H1 (cell line): ENCODE measurements around the gene JAG2. TPM values are rescaled to one million over a fixed set of nuclear protein-coding genes. Genes with fewer than 3 reads are reported as not detected.

ENCODE experiments used
- CTCF ChIA-PET: fragments of 300-600 bp; sonication (Branson Sonifier 250); formaldehyde crosslinking; loops from one replicate; lab custom pipeline; 2021; ENCODE audit not compliant: partially characterized antibody; lab: Charles Lee
- POLR2A ChIA-PET: fragments of 300-600 bp; sonication (Branson Sonifier 250); formaldehyde crosslinking; loops from one replicate; lab custom pipeline; 2021; ENCODE audit warnings: inconsistent platforms; ENCODE audit not compliant: partially characterized antibody; lab: Charles Lee
- DNase-seq, 2 experiments: peaks; one replicate each; pipeline versions ENCODE4 v3.0.0 to v3.0.0-alpha.2; 2010 to 2022; ENCODE audit warnings: low spot score in 2 of 2, low read depth in 1 of 2, mixed read lengths in 1 of 2
- FAIRE-seq: peaks from 2 replicates; lab custom pipeline; 2011; peaks lifted over from hg19 to GRCh38; lab: Jason Lieb, UNC
- H2AFZ ChIP-seq: 2 replicates; pipeline ENCODE4 v1.8.1; 2012; ENCODE audit warnings: low read length, inconsistent platforms
- H2AK5ac ChIP-seq: 2 replicates; pipeline ENCODE4 v1.6.1; 2013; ENCODE audit warnings: low read depth, low read length
- H2BK120ac ChIP-seq: replicated peaks from 2 replicates; pipeline ENCODE3; 2013; ENCODE audit warnings: low read depth, low read length, inconsistent platforms
- H2BK12ac ChIP-seq: 2 replicates; pipeline ENCODE4 v1.6.1; 2013; ENCODE audit warnings: low read depth, low read length
- H2BK15ac ChIP-seq: 2 replicates; pipeline ENCODE4 v1.6.1; 2013; ENCODE audit warnings: low read length
- H2BK20ac ChIP-seq: 2 replicates; pipeline ENCODE4 v1.6.1; 2013; ENCODE audit warnings: low read length
- H2BK5ac ChIP-seq: 2 replicates; pipeline ENCODE4 v1.6.1; 2013; ENCODE audit warnings: low read depth, low read length
- H3K14ac ChIP-seq: 2 replicates; pipeline ENCODE4 v1.6.1; 2013; ENCODE audit warnings: inconsistent platforms; ENCODE audit not compliant: insufficient read length
- H3K18ac ChIP-seq: 2 replicates; pipeline ENCODE4 v1.6.1; 2013; ENCODE audit warnings: low read length; ENCODE audit errors: extremely low read depth
- H3K23ac ChIP-seq: 2 replicates; pipeline ENCODE4 v1.6.1; 2013; ENCODE audit warnings: inconsistent platforms; ENCODE audit not compliant: insufficient read length
- H3K23me2 ChIP-seq: 2 replicates; pipeline ENCODE4 v1.6.1; 2013; ENCODE audit warnings: low read depth, low read length
- H3K27ac ChIP-seq: 2 replicates; pipeline ENCODE4 v1.6.1; 2011; ENCODE audit warnings: low read depth, low read length, inconsistent platforms
- H3K27me3 ChIP-seq, 4 experiments: replicated peaks in 1 of 4; 1 replicate in 1 of 4; 2 replicates in 3 of 4; pipeline versions ENCODE4 v1.6.1 to v1.8.1; 2011 to 2013; ENCODE audit warnings: low read length in 3 of 4, mild to moderate bottlenecking in 3 of 4, inconsistent platforms in 2 of 4, mixed read lengths in 2 of 4, moderate library complexity in 1 of 4; ENCODE audit not compliant: control insufficient read depth in 3 of 4, insufficient read depth in 3 of 4; ENCODE audit errors: extremely low read depth in 1 of 4
- H3K36me3 ChIP-seq, 4 experiments: 2 replicates each; pipeline versions ENCODE4 v1.6.1 to v1.8.1; 2011 to 2013; ENCODE audit warnings: mild to moderate bottlenecking in 4 of 4, low read length in 3 of 4, moderate library complexity in 2 of 4, control low read depth in 1 of 4, inconsistent platforms in 1 of 4; ENCODE audit not compliant: insufficient read depth in 4 of 4, control insufficient read depth in 2 of 4
- H3K4ac ChIP-seq: replicated peaks from 2 replicates; pipeline ENCODE3; 2013; ENCODE audit warnings: low read length, low read depth, mixed read lengths, inconsistent platforms; ENCODE audit not compliant: insufficient read length
- H3K4me1 ChIP-seq, 4 experiments: replicated peaks in 1 of 4; 1 replicate in 1 of 4; 2 replicates in 3 of 4; pipeline versions ENCODE4 v1.6.1 to v1.8.1; 2011 to 2013; ENCODE audit warnings: low read length in 3 of 4, inconsistent platforms in 2 of 4, mixed read lengths in 1 of 4; ENCODE audit not compliant: insufficient read depth in 4 of 4, control insufficient read depth in 3 of 4
- H3K4me2 ChIP-seq, 2 experiments: 2 replicates each; pipeline versions ENCODE4 v1.6.1 to v1.8.1; 2011 to 2013; ENCODE audit warnings: low read depth in 2 of 2, low read length in 2 of 2, control low read depth in 1 of 2, inconsistent platforms in 1 of 2, mild to moderate bottlenecking in 1 of 2; ENCODE audit not compliant: insufficient read depth in 1 of 2
- H3K4me3 ChIP-seq, 4 experiments: fragments of 200-600, 300-600 bp in 1 of 4; sonication (generic), shearing (Covaris generic), sonication (Bioruptor Twin) in 1 of 4; 2 replicates each; pipeline versions ENCODE4 v1.5.1 to v1.8.1; 2011 to 2016; ENCODE audit warnings: low read length in 4 of 4, low read depth in 3 of 4, control low read depth in 2 of 4, inconsistent platforms in 2 of 4, mild to moderate bottlenecking in 2 of 4, mixed read lengths in 1 of 4, moderate library complexity in 1 of 4; ENCODE audit not compliant: insufficient read depth in 2 of 4; ENCODE audit errors: extremely low read depth in 1 of 4
- H3K56ac ChIP-seq: replicated peaks from 2 replicates; pipeline ENCODE3; 2013; ENCODE audit warnings: low read depth, mild to moderate bottlenecking, mixed read lengths, low read length, inconsistent platforms; ENCODE audit not compliant: insufficient read length
- H3K79me1 ChIP-seq: 2 replicates; pipeline ENCODE4 v1.6.1; 2013; ENCODE audit warnings: low read depth, low read length, control low read depth
- H3K79me2 ChIP-seq, 2 experiments: 2 replicates each; pipeline versions ENCODE4 v1.6.1 to v1.8.1; 2012 to 2013; ENCODE audit warnings: low read length in 2 of 2, mild to moderate bottlenecking in 2 of 2, inconsistent platforms in 1 of 2; ENCODE audit not compliant: insufficient read depth in 2 of 2, control insufficient read depth in 1 of 2
- H3K9ac ChIP-seq, 4 experiments: replicated peaks in 1 of 4; 1 replicate in 1 of 4; 2 replicates in 3 of 4; pipeline versions ENCODE4 v1.6.1 to v1.8.1; 2011 to 2013; ENCODE audit warnings: low read depth in 3 of 4, low read length in 3 of 4, control low read depth in 2 of 4, mild to moderate bottlenecking in 2 of 4, moderate library complexity in 2 of 4, inconsistent platforms in 1 of 4; ENCODE audit errors: extremely low read depth in 1 of 4
- H3K9me3 ChIP-seq, 2 experiments: 2 replicates each; pipeline versions ENCODE4 v1.6.1 to v1.8.1; 2012 to 2013; ENCODE audit warnings: mild to moderate bottlenecking in 2 of 2, moderate library complexity in 2 of 2, control low read depth in 1 of 2, inconsistent platforms in 1 of 2, low read depth in 1 of 2, low read length in 1 of 2, mixed read lengths in 1 of 2; ENCODE audit not compliant: insufficient read depth in 2 of 2
- H4K20me1 ChIP-seq, 2 experiments: replicated peaks in 1 of 2; 2 replicates each; pipeline versions ENCODE3 to v1.8.1; 2011 to 2013; ENCODE audit warnings: inconsistent platforms in 2 of 2, low read length in 2 of 2, mild to moderate bottlenecking in 1 of 2; ENCODE audit not compliant: insufficient read depth in 2 of 2, control insufficient read depth in 1 of 2
- H4K5ac ChIP-seq: 2 replicates; pipeline ENCODE4 v1.6.1; 2013; ENCODE audit warnings: low read length, low read depth, mixed read lengths, inconsistent platforms; ENCODE audit not compliant: insufficient read length
- H4K8ac ChIP-seq: 2 replicates; pipeline ENCODE4 v1.8.0; 2013; ENCODE audit warnings: mild to moderate bottlenecking, moderate library complexity, low read length, inconsistent platforms; ENCODE audit not compliant: insufficient read depth; ENCODE audit errors: extremely low read depth
- H4K91ac ChIP-seq: replicated peaks from 2 replicates; pipeline ENCODE3; 2013; ENCODE audit warnings: low read length, mixed read lengths, inconsistent platforms; ENCODE audit not compliant: insufficient read length
- PHF8 ChIP-seq: fragments of 200-600 bp; sonication (generic); conservative IDR thresholded peaks from 2 replicates; pipeline ENCODE4 v1.7.1; 2012; ENCODE audit warnings: low read depth, mild to moderate bottlenecking, inconsistent platforms, low read length, moderate library complexity
- RBBP5 ChIP-seq: IDR thresholded peaks from 2 replicates; pipeline ENCODE4 v1.7.1; 2012; ENCODE audit warnings: low read depth, mild to moderate bottlenecking, inconsistent platforms, low read length, moderate library complexity, borderline replicate concordance
- SP2 ChIP-seq: IDR thresholded peaks from 2 replicates; pipeline ENCODE4 v1.6.1; 2012; ENCODE audit warnings: mild to moderate bottlenecking, low read length, inconsistent platforms
- SP4 ChIP-seq: IDR thresholded peaks from 2 replicates; pipeline ENCODE4 v1.6.1; 2012; ENCODE audit warnings: low read length, inconsistent platforms
- TAF1 ChIP-seq: IDR thresholded peaks from 2 replicates; pipeline ENCODE4 v1.6.1; 2011; ENCODE audit warnings: mild to moderate bottlenecking, low read depth, low read length
- TEAD4 ChIP-seq: IDR thresholded peaks from 2 replicates; pipeline ENCODE4 v1.6.1; 2012; ENCODE audit warnings: low read depth, low read length, inconsistent platforms, mixed read lengths
- WGBS, 2 experiments: shearing (Covaris generic) in 1 of 2; methylation state at CpG; one replicate each; pipeline versions ENCODE4 v1.1.6 to v1.1.7; 2013 to 2015; ENCODE audit warnings: low lambda C conversion rate in 2 of 2, mixed read lengths in 2 of 2, inconsistent platforms in 1 of 2, low coverage in 1 of 2, missing lambda C conversion rate in 1 of 2; ENCODE audit not compliant: insufficient replicate concordance in 2 of 2, insufficient coverage in 1 of 2, insufficient read length in 1 of 2; ENCODE audit errors: extremely low coverage in 1 of 2, missing lambda C conversion rate in 1 of 2; 5-methylcytosine and 5-hydroxymethylcytosine counted together
- polyA plus RNA-seq, 7 experiments: library from polyadenylated mRNA; depleted of rRNA in 3 of 7; stranded (reverse) in 5 of 7; unstranded in 2 of 7; fragments of >200 nt in 5 of 7; fragments of 200-250 nt in 2 of 7; gene quantifications; 1 replicate in 5 of 7; 2 replicates in 1 of 7; 4 replicates in 1 of 7; pipeline versions ENCODE4 v1.2.1 to v1.2.3, GENCODE V29; 2011 to 2013; ENCODE audit warnings: missing spikeins in 2 of 7, mixed read lengths in 2 of 7
- total RNA-seq: library from RNA; stranded (reverse); fragmentation: NEBNext Ultra II Directional; extraction: Animal tissue kit (Norgen Biotek cat#: 25700); gene quantifications from 2 replicates; pipeline ENCODE4 v1.2.1, GENCODE V29; 2021

The JAG2 gene
- total and polyA plus RNA-seq, 2 of the 8 experiments (the other 6 are each of a cell fraction or from before 2014, with no cell fraction given), result 2.8 to 6.2 TPM

DNA sequence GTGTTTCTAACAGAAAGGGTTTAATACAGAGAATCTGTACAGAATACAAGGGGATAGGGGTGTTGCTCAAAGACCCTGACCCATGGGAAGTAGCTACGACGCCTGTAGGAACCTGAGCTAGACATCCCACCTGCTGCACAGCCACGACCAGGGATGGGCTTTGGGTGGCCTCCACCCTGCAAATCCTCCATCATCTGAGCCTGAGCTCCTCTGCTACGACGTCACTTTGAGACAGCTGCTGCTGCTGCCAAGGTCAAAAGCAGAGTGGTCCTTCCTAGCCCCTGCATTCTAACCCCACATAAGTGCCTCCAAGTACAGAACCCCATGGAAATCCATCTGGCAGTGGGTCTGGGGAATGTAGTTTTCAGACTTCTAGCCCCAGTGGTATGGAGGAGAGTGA, 43.8 kb downstream of the JAG2 start:
- TF ChIP-seq SP4 (no peak), RBBP5 (no peak), TAF1 (no peak), TEAD4 (no peak), PHF8 (no peak), SP2 (no peak)
- TF ChIP-seq, all 59 proteins: peak for 0
- no peak overlapping the region for H2BK15ac ChIP-seq
- H3K4me1 ChIP-seq, result no peaks in the 10 kb centered on the region
- peaks cover 14% of the 10 kb centered on the region in 2 experiments for H3K9me3 ChIP-seq
- H3K79me1 ChIP-seq, result no peaks in the 10 kb centered on the region
- ChIA-PET CTCF (interaction anchor here (1.0 to 1.6 kb wide), 4 partner anchors 9 to 35 kb away, joined by 3 to 4 read pairs (median 4); no protein-coding TSS in a partner anchor), POLR2A (no interaction called here)
- peaks cover 0 to 2% (median 0%) of the 10 kb centered on the region in 4 experiments; a peak in 2 of 7 replicates for H3K27me3 ChIP-seq
- H3K4me3 ChIP-seq, result no peak overlapping the region
- no peak overlapping the region for H3K14ac ChIP-seq
- H4K5ac ChIP-seq, result no peak overlapping the region
- no peaks in the 10 kb centered on the region for H3K79me2 ChIP-seq
- H3K9ac ChIP-seq, result no peak overlapping the region
- no peak overlapping the region for H2BK12ac ChIP-seq
- H2AFZ ChIP-seq, result no peak overlapping the region
- no peak overlapping the region for H2BK5ac ChIP-seq
- H3K27ac ChIP-seq, result no peak overlapping the region
- H3K18ac ChIP-seq, result no peak overlapping the region
- 73% methylated on average over 5 of the region's 5 CpGs; no CpG with 5 or more reads in 1 of the 2 experiments for WGBS, 2 experiments
- H2BK20ac ChIP-seq, result no peak overlapping the region
- H2AK5ac ChIP-seq, result no peak overlapping the region
- no peaks in the 10 kb centered on the region for H3K23me2 ChIP-seq
- no peak overlapping the region for H4K8ac ChIP-seq
- no peak overlapping the region for H2BK120ac ChIP-seq
- H3K23ac ChIP-seq, result no peak overlapping the region
- H4K20me1 ChIP-seq, result no peaks in the 10 kb centered on the region
- DNase-seq (no peak), FAIRE-seq (no peak)
- H3K36me3 ChIP-seq, result no peaks in the 10 kb centered on the region
- H4K91ac ChIP-seq, result no peak overlapping the region
- no peak overlapping the region for H3K4ac ChIP-seq
- no peak overlapping the region for H3K4me2 ChIP-seq
- no peak overlapping the region for H3K56ac ChIP-seq
